A549 (cell line): Measurements from ENCODE around the gene MAPK12. TPM values are rescaled to one million over a fixed set of nuclear protein-coding genes. Genes with fewer than 3 reads are reported as not detected.

Source experiments
- ATAC-seq, 2 experiments: fragments of 200-7000 bp in 1 of 2; fragments of >200 bp in 1 of 2; cut with Nextera tagmentation in 1 of 2; cut with Tn5 transposase in 1 of 2; 3 replicates each; pipeline versions ENCODE4 v1.8.0 to v1.9.1; 2018 to 2020; ENCODE audit warnings: mild to moderate bottlenecking in 1 of 2, moderate library complexity in 1 of 2
- CTCF ChIA-PET: fragments of 300-600 bp; sonication (Branson Sonifier 250); formaldehyde crosslinking; extraction: SDS; loops from one replicate; lab custom pipeline; 2021; ENCODE audit warnings: antibody characterized with exemption, inconsistent platforms; lab: Yijun Ruan, JAX
- POLR2A ChIA-PET: fragments of 350-600 bp; formaldehyde crosslinking; extraction: SDS; loops from one replicate; lab custom pipeline; 2021; ENCODE audit warnings: antibody characterized with exemption, inconsistent platforms; lab: Yijun Ruan, JAX
- DNase-seq, 2 experiments: peaks; one replicate each; pipeline versions ENCODE4 v3.0.0 to v3.0.0-alpha.2; 2011 to 2016; ENCODE audit warnings: low read depth in 1 of 2, low spot score in 1 of 2
- FAIRE-seq: peaks from 2 replicates; lab custom pipeline; 2011; peaks lifted over from hg19 to GRCh38; lab: Jason Lieb, UNC
- H3K27ac ChIP-seq, 2 experiments: fragments of >200 bp; sonication (Bioruptor Twin); formaldehyde crosslinking; 3 replicates each; pipeline ENCODE4 v1.5.1; 2016 to 2017
- H3K4me1 ChIP-seq: fragments of >200 bp; sonication (Bioruptor Twin); formaldehyde crosslinking; 3 replicates; pipeline ENCODE4 v1.6.1; 2016
- H3K4me2 ChIP-seq: fragments of >200 bp; sonication (Bioruptor Twin); formaldehyde crosslinking; 3 replicates; pipeline ENCODE4 v1.6.1; 2016
- H3K4me3 ChIP-seq: fragments of >200 bp; sonication (Bioruptor Twin); formaldehyde crosslinking; 3 replicates; pipeline ENCODE4 v1.5.1; 2016
- H3K9me3 ChIP-seq: fragments of >200 bp; sonication (Bioruptor Twin); formaldehyde crosslinking; 3 replicates; pipeline ENCODE4 v1.6.1; 2016
- CEBPB ChIP-seq, 2 experiments: fragments of >200 bp in 1 of 2; sonication (Bioruptor Twin) in 1 of 2; formaldehyde crosslinking in 1 of 2; IDR thresholded peaks; 2 replicates each; pipeline ENCODE4 v1.6.1; 2012 to 2016
- ELK1 ChIP-seq: fragments of 150-350 bp; IDR thresholded peaks from 2 replicates; pipeline ENCODE4 v1.6.1; 2014; ENCODE audit warnings: low read depth, mild to moderate bottlenecking, low read length
- EP300 ChIP-seq, 2 experiments: fragments of >200 bp; sonication (Bioruptor Twin); formaldehyde crosslinking; IDR thresholded peaks; 2 replicates in 1 of 2; 3 replicates in 1 of 2; pipeline ENCODE4 v1.6.1; 2016 to 2017
- ESRRA ChIP-seq: fragments of 150-350 bp; IDR thresholded peaks from 2 replicates; pipeline ENCODE4 v1.6.1; 2014; ENCODE audit warnings: mild to moderate bottlenecking, low read length, borderline replicate concordance
- FOXS1 ChIP-seq: fragments of 250-450 bp; sonication (Bioruptor Pico); IDR thresholded peaks from 2 replicates; pipeline ENCODE4 v1.5.0; 2020; ENCODE audit warnings: mild to moderate bottlenecking, moderate library complexity
- KDM1A ChIP-seq: fragments of 200-600 bp; sonication (generic); IDR thresholded peaks from 2 replicates; pipeline ENCODE4 v1.6.1; 2016; ENCODE audit warnings: low read depth, mild to moderate bottlenecking
- MAZ ChIP-seq: fragments of 150-350 bp; IDR thresholded peaks from 2 replicates; pipeline ENCODE4 v1.6.1; 2014; ENCODE audit warnings: antibody characterized with exemption, low read depth, low read length, borderline replicate concordance
- NPAS2 ChIP-seq: fragments of 250-450 bp; sonication (Bioruptor Pico); IDR thresholded peaks from 2 replicates; pipeline ENCODE4 v1.8.0; 2022; ENCODE audit warnings: mild to moderate bottlenecking, moderate library complexity, borderline replicate concordance
- PHF8 ChIP-seq: fragments of 200-600 bp; sonication (generic); IDR thresholded peaks from 2 replicates; pipeline ENCODE4 v1.6.1; 2016; ENCODE audit warnings: low read depth, mild to moderate bottlenecking, antibody characterized with exemption, moderate library complexity, borderline replicate concordance
- RAD21 ChIP-seq, 2 experiments: fragments of >200 bp in 1 of 2; sonication (Bioruptor Twin) in 1 of 2; formaldehyde crosslinking in 1 of 2; IDR thresholded peaks in 1 of 2; conservative IDR thresholded peaks in 1 of 2; 2 replicates in 1 of 2; 3 replicates in 1 of 2; pipeline ENCODE4 v1.6.1; 2012 to 2018; ENCODE audit warnings: inconsistent platforms in 1 of 2
- RARB ChIP-seq: fragments of 250-450 bp; sonication (Bioruptor Pico); IDR thresholded peaks from 2 replicates; pipeline ENCODE4 v1.8.0; 2021; ENCODE audit warnings: mild to moderate bottlenecking, moderate library complexity
- RFX5 ChIP-seq: fragments of 450-650 bp; IDR thresholded peaks from 2 replicates; pipeline ENCODE4 v1.7.1; 2014; ENCODE audit warnings: antibody characterized with exemption, mild to moderate bottlenecking, moderate library complexity
- TP53 ChIP-seq: fragments of 250-450 bp; sonication (Bioruptor Pico); IDR thresholded peaks from 2 replicates; pipeline ENCODE4 v1.5.0; 2021; ENCODE audit warnings: mild to moderate bottlenecking, moderate library complexity
- ZC3H11A ChIP-seq: fragments of 450-650 bp; IDR thresholded peaks from 2 replicates; pipeline ENCODE4 v1.6.1; 2014; ENCODE audit warnings: antibody characterized with exemption, mild to moderate bottlenecking
- ZFP36 ChIP-seq: fragments of 450-650 bp; IDR thresholded peaks from 2 replicates; pipeline ENCODE4 v1.6.1; 2014; ENCODE audit warnings: borderline replicate concordance; ENCODE audit not compliant: partially characterized antibody
- ZSCAN20 ChIP-seq: fragments of 250-450 bp; sonication (Bioruptor Pico); IDR thresholded peaks from 2 replicates; pipeline ENCODE4 v1.8.0; 2022; ENCODE audit warnings: mild to moderate bottlenecking, moderate library complexity
- WGBS: methylation state at CpG from one replicate; pipeline ENCODE4 v1.1.6; 2017; ENCODE audit errors: missing lambda C conversion rate; 5-methylcytosine and 5-hydroxymethylcytosine counted together
- polyA plus RNA-seq, 4 experiments: library from polyadenylated mRNA; depleted of rRNA in 3 of 4; stranded (reverse); fragments of >200 nt; fragmentation: RNase III in 1 of 4; extraction: RNeasy Plus Mini Kit Qiagen cat#74134 plus additional on column Dnase treatment in 1 of 4; gene quantifications; 2 replicates in 3 of 4; 3 replicates in 1 of 4; pipeline ENCODE4 v1.2.3, GENCODE V29; 2011 to 2017
- TF ChIP-seq, protein P1 (sequence below): fragments of >200 bp; sonication (Bioruptor Twin); formaldehyde crosslinking; IDR thresholded peaks from 3 replicates; pipeline ENCODE4 v1.5.1; 2016
- TF ChIP-seq, protein P2 (sequence below): fragments of 250-450 bp; sonication (Bioruptor Pico); IDR thresholded peaks from 2 replicates; pipeline ENCODE4 v1.5.0; 2021; ENCODE audit warnings: mild to moderate bottlenecking, moderate library complexity, borderline replicate concordance
- TF ChIP-seq, protein P3 (sequence below): fragments of 200-600 bp; sonication (generic); IDR thresholded peaks from 2 replicates; pipeline ENCODE4 v1.6.1; 2016; ENCODE audit warnings: antibody characterized with exemption, mild to moderate bottlenecking, moderate library complexity
- TF ChIP-seq, protein P4 (sequence below): IDR thresholded peaks from 2 replicates; pipeline ENCODE4 v1.6.1; 2012

MAPK12 gene
- polyA plus RNA-seq, 2 of the 4 experiments (the other 2 are of a cell fraction), result 12.5 to 25.8 TPM

DNA sequence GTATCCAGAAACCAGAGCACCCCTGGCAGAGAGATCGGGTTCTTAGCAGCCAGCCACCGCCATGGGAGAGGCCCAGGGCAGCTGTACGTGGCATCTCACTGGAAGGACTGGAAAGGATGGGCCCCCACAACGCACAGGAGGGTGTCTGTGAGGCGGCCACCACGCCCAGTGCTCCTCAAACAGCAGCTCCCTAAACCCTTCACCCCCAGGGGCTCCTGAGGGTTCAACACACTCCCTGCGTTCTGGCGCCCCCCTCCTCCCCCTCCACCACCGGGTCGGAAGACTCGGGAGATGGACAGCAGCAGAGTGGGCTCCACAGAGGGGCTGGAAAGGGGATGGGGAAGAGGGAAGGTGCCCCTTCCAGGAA lies 1.1 kb downstream of the MAPK12 start:
- FAIRE-seq, result no peak
- H3K4me1 ChIP-seq, result peaks cover 23% of the 10 kb centered on the region
- WGBS, result 0% methylated on average over 3 of the region's 11 CpGs
- peak overlapping the region; percentile 90 for H3K4me3 ChIP-seq
- CTCF ChIA-PET, result interaction anchor here (0.9 to 1.6 kb wide), 3 partner anchors 9 to 13 kb away, joined by 4 to 11 read pairs (median 5); partner anchors contain the start of gene HDAC10
- H3K27ac ChIP-seq, result peak overlapping the region; percentile 98 to 99
- POLR2A ChIA-PET, result interaction anchor here (0.5 to 0.7 kb wide), 2 partner anchors 9 to 70 kb away, joined by 3 to 4 read pairs; partner anchors contain the start of gene HDAC10
- no peaks in the 10 kb centered on the region for H3K9me3 ChIP-seq
- ATAC-seq, result peak; percentile 2 to 54; a peak in 3 of 6 replicates
- H3K4me2 ChIP-seq, result peak overlapping the region; percentile 90
- DNase-seq, result no peak
- TF ChIP-seq PHF8, result no peak
- no peak for TF ChIP-seq NPAS2
- TF ChIP-seq CEBPB (IDR thresholded peaks at IDR 0.05), result no peak
- TF ChIP-seq, protein P1, sequence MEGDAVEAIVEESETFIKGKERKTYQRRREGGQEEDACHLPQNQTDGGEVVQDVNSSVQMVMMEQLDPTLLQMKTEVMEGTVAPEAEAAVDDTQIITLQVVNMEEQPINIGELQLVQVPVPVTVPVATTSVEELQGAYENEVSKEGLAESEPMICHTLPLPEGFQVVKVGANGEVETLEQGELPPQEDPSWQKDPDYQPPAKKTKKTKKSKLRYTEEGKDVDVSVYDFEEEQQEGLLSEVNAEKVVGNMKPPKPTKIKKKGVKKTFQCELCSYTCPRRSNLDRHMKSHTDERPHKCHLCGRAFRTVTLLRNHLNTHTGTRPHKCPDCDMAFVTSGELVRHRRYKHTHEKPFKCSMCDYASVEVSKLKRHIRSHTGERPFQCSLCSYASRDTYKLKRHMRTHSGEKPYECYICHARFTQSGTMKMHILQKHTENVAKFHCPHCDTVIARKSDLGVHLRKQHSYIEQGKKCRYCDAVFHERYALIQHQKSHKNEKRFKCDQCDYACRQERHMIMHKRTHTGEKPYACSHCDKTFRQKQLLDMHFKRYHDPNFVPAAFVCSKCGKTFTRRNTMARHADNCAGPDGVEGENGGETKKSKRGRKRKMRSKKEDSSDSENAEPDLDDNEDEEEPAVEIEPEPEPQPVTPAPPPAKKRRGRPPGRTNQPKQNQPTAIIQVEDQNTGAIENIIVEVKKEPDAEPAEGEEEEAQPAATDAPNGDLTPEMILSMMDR, result no peak
- TF ChIP-seq, protein P2, sequence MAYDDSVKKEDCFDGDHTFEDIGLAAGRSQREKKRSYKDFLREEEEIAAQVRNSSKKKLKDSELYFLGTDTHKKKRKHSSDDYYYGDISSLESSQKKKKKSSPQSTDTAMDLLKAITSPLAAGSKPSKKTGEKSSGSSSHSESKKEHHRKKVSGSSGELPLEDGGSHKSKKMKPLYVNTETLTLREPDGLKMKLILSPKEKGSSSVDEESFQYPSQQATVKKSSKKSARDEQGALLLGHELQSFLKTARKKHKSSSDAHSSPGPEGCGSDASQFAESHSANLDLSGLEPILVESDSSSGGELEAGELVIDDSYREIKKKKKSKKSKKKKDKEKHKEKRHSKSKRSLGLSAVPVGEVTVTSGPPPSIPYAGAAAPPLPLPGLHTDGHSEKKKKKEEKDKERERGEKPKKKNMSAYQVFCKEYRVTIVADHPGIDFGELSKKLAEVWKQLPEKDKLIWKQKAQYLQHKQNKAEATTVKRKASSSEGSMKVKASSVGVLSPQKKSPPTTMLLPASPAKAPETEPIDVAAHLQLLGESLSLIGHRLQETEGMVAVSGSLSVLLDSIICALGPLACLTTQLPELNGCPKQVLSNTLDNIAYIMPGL (CRISPR knock-in tag), result no peak
- no peak for TF ChIP-seq KDM1A
- TF ChIP-seq RAD21 (conservative IDR thresholded peaks at IDR 0.05 in 1 of 2, IDR thresholded peaks at IDR 0.05 in 1 of 2), result no peak
- TF ChIP-seq ZSCAN20 (CRISPR knock-in tag), result no peak

GRCh38 chr22:50259302-50259701 lies 2.2 kb downstream of the MAPK12 start:
- ATAC-seq, result no peak
- H3K9me3 ChIP-seq, result no peaks in the 10 kb centered on the region
- H3K4me1 ChIP-seq, result peaks cover 23% of the 10 kb centered on the region
- no peak overlapping the region for H3K4me3 ChIP-seq
- no peak for TF ChIP-seq TP53 (CRISPR knock-in tag)
- no peak for TF ChIP-seq ZC3H11A
- no peak for TF ChIP-seq FOXS1 (CRISPR knock-in tag)
- no peak for TF ChIP-seq KDM1A
- no peak for TF ChIP-seq MAZ
- TF ChIP-seq RARB (CRISPR knock-in tag), result no peak
- TF ChIP-seq ESRRA, result no peak
- TF ChIP-seq RFX5, result no peak
- TF ChIP-seq ELK1, result no peak
- TF ChIP-seq ZFP36, result no peak
- TF ChIP-seq, protein P3, sequence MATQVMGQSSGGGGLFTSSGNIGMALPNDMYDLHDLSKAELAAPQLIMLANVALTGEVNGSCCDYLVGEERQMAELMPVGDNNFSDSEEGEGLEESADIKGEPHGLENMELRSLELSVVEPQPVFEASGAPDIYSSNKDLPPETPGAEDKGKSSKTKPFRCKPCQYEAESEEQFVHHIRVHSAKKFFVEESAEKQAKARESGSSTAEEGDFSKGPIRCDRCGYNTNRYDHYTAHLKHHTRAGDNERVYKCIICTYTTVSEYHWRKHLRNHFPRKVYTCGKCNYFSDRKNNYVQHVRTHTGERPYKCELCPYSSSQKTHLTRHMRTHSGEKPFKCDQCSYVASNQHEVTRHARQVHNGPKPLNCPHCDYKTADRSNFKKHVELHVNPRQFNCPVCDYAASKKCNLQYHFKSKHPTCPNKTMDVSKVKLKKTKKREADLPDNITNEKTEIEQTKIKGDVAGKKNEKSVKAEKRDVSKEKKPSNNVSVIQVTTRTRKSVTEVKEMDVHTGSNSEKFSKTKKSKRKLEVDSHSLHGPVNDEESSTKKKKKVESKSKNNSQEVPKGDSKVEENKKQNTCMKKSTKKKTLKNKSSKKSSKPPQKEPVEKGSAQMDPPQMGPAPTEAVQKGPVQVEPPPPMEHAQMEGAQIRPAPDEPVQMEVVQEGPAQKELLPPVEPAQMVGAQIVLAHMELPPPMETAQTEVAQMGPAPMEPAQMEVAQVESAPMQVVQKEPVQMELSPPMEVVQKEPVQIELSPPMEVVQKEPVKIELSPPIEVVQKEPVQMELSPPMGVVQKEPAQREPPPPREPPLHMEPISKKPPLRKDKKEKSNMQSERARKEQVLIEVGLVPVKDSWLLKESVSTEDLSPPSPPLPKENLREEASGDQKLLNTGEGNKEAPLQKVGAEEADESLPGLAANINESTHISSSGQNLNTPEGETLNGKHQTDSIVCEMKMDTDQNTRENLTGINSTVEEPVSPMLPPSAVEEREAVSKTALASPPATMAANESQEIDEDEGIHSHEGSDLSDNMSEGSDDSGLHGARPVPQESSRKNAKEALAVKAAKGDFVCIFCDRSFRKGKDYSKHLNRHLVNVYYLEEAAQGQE, result no peak
- TF ChIP-seq EP300 (IDR thresholded peaks at IDR 0.05), result no peak
- TF ChIP-seq, protein P4, sequence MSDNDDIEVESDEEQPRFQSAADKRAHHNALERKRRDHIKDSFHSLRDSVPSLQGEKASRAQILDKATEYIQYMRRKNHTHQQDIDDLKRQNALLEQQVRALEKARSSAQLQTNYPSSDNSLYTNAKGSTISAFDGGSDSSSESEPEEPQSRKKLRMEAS, result no peak
- TF ChIP-seq, all 56 proteins: peak for 0
- WGBS, result 85% methylated on average over 8 of the region's 15 CpGs
- Histone ChIP-seq H3K4me2 (no peak overlapping the region), H3K27ac (no peak overlapping the region)
- CTCF ChIA-PET, result interaction anchor here (1.0 kb wide), 1 partner anchor 17 kb away, joined by 3 read pairs; no protein-coding TSS in a partner anchor
- POLR2A ChIA-PET, result no interaction called here
- no peak for DNase-seq
- FAIRE-seq, result no peak
